Astrocyte (in vitro differentiated cells and primary cell): Measurements from ENCODE around the gene MSANTD3.

Experiments
- EZH2 ChIP-seq: IDR thresholded peaks from 2 replicates; pipeline ENCODE4 v1.6.1; 2012; ENCODE audit warnings: mild to moderate bottlenecking, low read length, inconsistent platforms; ENCODE audit not compliant: insufficient read depth
- TF ChIP-seq, protein P1 (sequence below): IDR thresholded peaks from 2 replicates; pipeline ENCODE4 v1.5.1; 2011; ENCODE audit warnings: low read depth, mild to moderate bottlenecking, inconsistent platforms, low read length, moderate library complexity; ENCODE audit not compliant: insufficient read depth

- TF ChIP-seq, protein P1, sequence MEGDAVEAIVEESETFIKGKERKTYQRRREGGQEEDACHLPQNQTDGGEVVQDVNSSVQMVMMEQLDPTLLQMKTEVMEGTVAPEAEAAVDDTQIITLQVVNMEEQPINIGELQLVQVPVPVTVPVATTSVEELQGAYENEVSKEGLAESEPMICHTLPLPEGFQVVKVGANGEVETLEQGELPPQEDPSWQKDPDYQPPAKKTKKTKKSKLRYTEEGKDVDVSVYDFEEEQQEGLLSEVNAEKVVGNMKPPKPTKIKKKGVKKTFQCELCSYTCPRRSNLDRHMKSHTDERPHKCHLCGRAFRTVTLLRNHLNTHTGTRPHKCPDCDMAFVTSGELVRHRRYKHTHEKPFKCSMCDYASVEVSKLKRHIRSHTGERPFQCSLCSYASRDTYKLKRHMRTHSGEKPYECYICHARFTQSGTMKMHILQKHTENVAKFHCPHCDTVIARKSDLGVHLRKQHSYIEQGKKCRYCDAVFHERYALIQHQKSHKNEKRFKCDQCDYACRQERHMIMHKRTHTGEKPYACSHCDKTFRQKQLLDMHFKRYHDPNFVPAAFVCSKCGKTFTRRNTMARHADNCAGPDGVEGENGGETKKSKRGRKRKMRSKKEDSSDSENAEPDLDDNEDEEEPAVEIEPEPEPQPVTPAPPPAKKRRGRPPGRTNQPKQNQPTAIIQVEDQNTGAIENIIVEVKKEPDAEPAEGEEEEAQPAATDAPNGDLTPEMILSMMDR = no peak
- TF ChIP-seq EZH2 = no peak
Measured at GRCh38 chr9:100427366-100428263, 672 bp downstream of the MSANTD3 start.
